Breast epithelium (tissue), 4 donors: ENCODE data around the gene TMTC1. TPM values are rescaled to one million over a fixed set of nuclear protein-coding genes. Genes with fewer than 3 reads are reported as not detected.
A peak's percentile ranks its signal among the peaks of the same experiment; 100 is the strongest.

Source experiments
- DNase-seq, 2 donors: peaks; one replicate each; pipeline ENCODE4 v3.0.0-alpha.2; 2019; ENCODE audit warnings: low spot score in 2 of 2
- H3K27ac ChIP-seq, 2 donors: fragments of 200-600 bp; sonication (generic) in 1 of 2; one replicate each; pipeline ENCODE4 v1.5.1; 2016 to 2019; ENCODE audit warnings: mild to moderate bottlenecking in 1 of 2
- H3K27me3 ChIP-seq, 2 donors: fragments of 200-600 bp; sonication (generic) in 1 of 2; one replicate each; pipeline versions ENCODE4 v1.5.1 to v1.6.0; 2017 to 2019; ENCODE audit warnings: control low read depth in 1 of 2, mild to moderate bottlenecking in 1 of 2
- H3K36me3 ChIP-seq: fragments of 200-600 bp; one replicate; pipeline ENCODE4 v1.5.1; 2019
- H3K4me1 ChIP-seq, 2 donors: fragments of 200-600 bp; sonication (generic); one replicate each; pipeline ENCODE4 v1.5.1; 2016 to 2019; ENCODE audit warnings: control low read depth in 1 of 2
- H3K4me3 ChIP-seq, 3 donors: fragments of 200-600 bp; sonication (generic); 1 replicate in 2 of 3; 2 replicates in 1 of 3; pipeline ENCODE4 v1.5.1; 2016 to 2019; ENCODE audit warnings: mild to moderate bottlenecking in 3 of 3, moderate library complexity in 2 of 3
- H3K9me3 ChIP-seq, 2 donors: fragments of 200-600 bp; sonication (generic) in 1 of 2; one replicate each; pipeline ENCODE4 v1.5.1; 2016 to 2019; ENCODE audit warnings: control low read depth in 1 of 2
- POLR2A ChIP-seq: fragments of 450-650 bp; IDR thresholded peaks from one replicate; pipeline ENCODE4 v1.6.1; 2016; ENCODE audit warnings: antibody characterized with exemption, mild to moderate bottlenecking, moderate library complexity
- POLR2AphosphoS5 ChIP-seq, 3 donors: sonication (generic); formaldehyde crosslinking; IDR thresholded peaks; one replicate each; pipeline ENCODE4 v1.6.1; 2017; ENCODE audit warnings: antibody characterized with exemption in 3 of 3
- intact Hi-C: fragments of 100-400 bp; cut with DNase I; formaldehyde crosslinking; loops from one replicate; pipeline ENCODE4 v1.15.1; 2023; ENCODE audit warnings: low total_unique reads
- total RNA-seq, 3 donors: library from RNA; depleted of rRNA; stranded (reverse); fragments of >200 nt; gene quantifications; one replicate each; pipeline ENCODE4 v1.1.0, GENCODE V29; 2016
- TF ChIP-seq, protein P1 (sequence below), 3 donors: fragments of 450-650 bp; IDR thresholded peaks; one replicate each; pipeline ENCODE4 v1.5.1; 2016 to 2017; ENCODE audit warnings: antibody characterized with exemption in 3 of 3, mild to moderate bottlenecking in 3 of 3, moderate library complexity in 3 of 3

Gene TMTC1
- total RNA-seq, 3 donors from 2014 or later = 49.9 to 87.2 (median 71.8) TPM

GRCh38 chr12:29750131-29750927, 33.4 kb downstream of the TMTC1 start:
- no peaks in the 10 kb centered on the region for H3K9me3 ChIP-seq
- H3K36me3 ChIP-seq = no peaks in the 10 kb centered on the region
- no peak for DNase-seq
- no peak overlapping the region for H3K4me3 ChIP-seq
- no peaks in the 10 kb centered on the region for H3K27me3 ChIP-seq
- no peak overlapping the region for H3K27ac ChIP-seq
- intact Hi-C loops = no loop called here
- no peak for TF ChIP-seq POLR2AphosphoS5 (IDR thresholded peaks at IDR 0.05)
- no peak for TF ChIP-seq POLR2A
- no peaks in the 10 kb centered on the region for H3K4me1 ChIP-seq

DNA sequence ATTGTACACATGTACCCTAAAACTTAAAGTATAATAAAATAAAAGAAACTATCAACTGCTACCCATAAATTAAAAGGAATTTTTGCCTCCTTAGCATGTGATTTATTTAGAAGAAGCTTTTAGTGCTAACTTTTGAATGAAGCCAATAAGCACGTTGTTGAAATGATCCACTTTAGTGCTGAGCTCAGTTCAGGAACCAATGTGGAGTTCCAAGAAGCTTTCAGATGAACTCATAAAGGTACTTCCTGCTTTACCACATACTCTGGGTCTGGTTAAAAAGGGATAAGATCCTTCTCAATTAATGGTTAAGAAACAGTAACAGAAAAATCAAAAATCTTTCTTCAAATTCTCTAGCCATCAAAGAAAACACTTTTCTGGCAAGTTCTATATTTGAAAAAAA, 39.4 kb downstream of the TMTC1 start:
- Histone ChIP-seq H3K4me1 (no peaks in the 10 kb centered on the region), H3K9me3 (no peaks in the 10 kb centered on the region), H3K36me3 (no peaks in the 10 kb centered on the region), H3K27ac (no peak overlapping the region), H3K27me3 (no peaks in the 10 kb centered on the region), H3K4me3 (no peak overlapping the region)
- intact Hi-C loops = no loop called here
- DNase-seq = no peak
- TF ChIP-seq POLR2A (no peak), POLR2AphosphoS5 (IDR thresholded peaks at IDR 0.05) (no peak)
- TF ChIP-seq, protein P1, sequence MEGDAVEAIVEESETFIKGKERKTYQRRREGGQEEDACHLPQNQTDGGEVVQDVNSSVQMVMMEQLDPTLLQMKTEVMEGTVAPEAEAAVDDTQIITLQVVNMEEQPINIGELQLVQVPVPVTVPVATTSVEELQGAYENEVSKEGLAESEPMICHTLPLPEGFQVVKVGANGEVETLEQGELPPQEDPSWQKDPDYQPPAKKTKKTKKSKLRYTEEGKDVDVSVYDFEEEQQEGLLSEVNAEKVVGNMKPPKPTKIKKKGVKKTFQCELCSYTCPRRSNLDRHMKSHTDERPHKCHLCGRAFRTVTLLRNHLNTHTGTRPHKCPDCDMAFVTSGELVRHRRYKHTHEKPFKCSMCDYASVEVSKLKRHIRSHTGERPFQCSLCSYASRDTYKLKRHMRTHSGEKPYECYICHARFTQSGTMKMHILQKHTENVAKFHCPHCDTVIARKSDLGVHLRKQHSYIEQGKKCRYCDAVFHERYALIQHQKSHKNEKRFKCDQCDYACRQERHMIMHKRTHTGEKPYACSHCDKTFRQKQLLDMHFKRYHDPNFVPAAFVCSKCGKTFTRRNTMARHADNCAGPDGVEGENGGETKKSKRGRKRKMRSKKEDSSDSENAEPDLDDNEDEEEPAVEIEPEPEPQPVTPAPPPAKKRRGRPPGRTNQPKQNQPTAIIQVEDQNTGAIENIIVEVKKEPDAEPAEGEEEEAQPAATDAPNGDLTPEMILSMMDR (IDR thresholded peaks at IDR 0.05) = no peak

GRCh38 chr12:29743801-29744200, 39.9 kb downstream of the TMTC1 start:
- no peaks in the 10 kb centered on the region for H3K36me3 ChIP-seq
- no peak overlapping the region for H3K4me3 ChIP-seq
- no peaks in the 10 kb centered on the region for H3K4me1 ChIP-seq
- no peaks in the 10 kb centered on the region for H3K27me3 ChIP-seq
- no peak for DNase-seq
- TF ChIP-seq POLR2A = no peak
- no peak for TF ChIP-seq POLR2AphosphoS5 (IDR thresholded peaks at IDR 0.05)
- no peaks in the 10 kb centered on the region for H3K9me3 ChIP-seq
- H3K27ac ChIP-seq = peak overlapping the region in 1 of 2 donors; percentile 48
- intact Hi-C loops = no loop called here

DNA sequence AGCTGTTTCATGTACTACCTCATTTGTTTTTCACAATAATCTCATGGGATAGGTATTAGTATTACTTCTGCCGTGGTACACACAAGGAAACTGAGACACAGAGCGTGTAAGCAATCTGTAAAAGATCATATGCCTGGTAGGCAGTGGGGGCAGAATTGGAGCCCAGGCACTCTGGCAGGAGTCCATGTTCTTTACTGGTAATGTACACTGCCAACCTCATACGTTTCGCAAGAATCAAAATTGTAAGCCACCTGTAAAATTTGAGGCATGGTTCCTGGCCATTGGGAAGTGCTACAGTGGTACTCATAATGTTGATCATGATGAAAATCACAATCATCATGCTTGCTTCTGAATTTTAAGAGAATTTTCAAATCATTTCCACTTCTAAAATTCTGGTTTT, 40.7 kb downstream of the TMTC1 start:
- Histone ChIP-seq H3K27ac (peak overlapping the region in 1 of 2 donors; percentile 21), H3K4me3 (no peak overlapping the region), H3K4me1 (no peaks in the 10 kb centered on the region), H3K27me3 (no peaks in the 10 kb centered on the region), H3K9me3 (no peaks in the 10 kb centered on the region), H3K36me3 (no peaks in the 10 kb centered on the region)
- TF ChIP-seq, protein P1 (IDR thresholded peaks at IDR 0.05) = no peak
- TF ChIP-seq POLR2AphosphoS5 (IDR thresholded peaks at IDR 0.05) = no peak
- no peak for TF ChIP-seq POLR2A
- intact Hi-C loops = no loop called here
- no peak for DNase-seq

- Histone ChIP-seq H3K36me3 (no peaks in the 10 kb centered on the region), H3K9me3 (no peaks in the 10 kb centered on the region), H3K27ac (peak overlapping the region in 1 of 2 donors; percentile 21), H3K27me3 (no peaks in the 10 kb centered on the region), H3K4me3 (no peak overlapping the region), H3K4me1 (no peaks in the 10 kb centered on the region)
- TF ChIP-seq POLR2A (no peak), POLR2AphosphoS5 (IDR thresholded peaks at IDR 0.05) (no peak)
- TF ChIP-seq, protein P1 (IDR thresholded peaks at IDR 0.05) = no peak
- intact Hi-C loops = no loop called here
- DNase-seq = no peak
These were observed 41.1 kb downstream of the TMTC1 start for GRCh38 chr12:29742646-29743045.
